CD4-positive, CD25-positive, alpha-beta regulatory T cell (primary cell): ENCODE results near the gene ODF4. TPM values are rescaled to one million over a fixed set of nuclear protein-coding genes. Genes with fewer than 3 reads are reported as not detected.
"Not testable (repeated sequence)": the region's sequence is repeated elsewhere in the genome, so short reads cannot be mapped to it uniquely, and the experiment has no call there.

Source experiments
- ATAC-seq, 2 donors: fragments of 150-1000 bp; cut with Tn5 transposase; one replicate each; pipeline ENCODE4 v1.10.0; 2021; ENCODE audit warnings: low read depth in 2 of 2, moderate number of reproducible peaks in 2 of 2, moderate library complexity in 1 of 2
- DNase-seq, 3 donors: peaks; one replicate each; pipeline versions ENCODE4 v3.0.0 to v3.0.0-alpha.2; 2012 to 2022; ENCODE audit warnings: mixed read lengths in 1 of 3
- H3K27ac ChIP-seq: one replicate; pipeline ENCODE4 v1.7.0; 2013; ENCODE audit warnings: mild to moderate bottlenecking, low read length; ENCODE audit not compliant: insufficient read depth, poor library complexity, severe bottlenecking
- H3K27me3 ChIP-seq: one replicate; pipeline ENCODE4 v1.7.0; 2013; ENCODE audit warnings: low read length; ENCODE audit not compliant: control insufficient read depth, insufficient read depth
- H3K36me3 ChIP-seq: one replicate; pipeline ENCODE4 v1.7.0; 2013; ENCODE audit warnings: mild to moderate bottlenecking, low read length, moderate library complexity; ENCODE audit not compliant: control insufficient read depth, insufficient read depth
- H3K4me1 ChIP-seq: 2 replicates; pipeline ENCODE4 v1.7.0; 2013; ENCODE audit warnings: mild to moderate bottlenecking, low read length; ENCODE audit not compliant: insufficient read depth, control insufficient read depth, poor library complexity, severe bottlenecking
- H3K4me3 ChIP-seq: one replicate; pipeline ENCODE4 v1.7.0; 2013; ENCODE audit warnings: low read depth, mild to moderate bottlenecking, low read length, moderate library complexity
- H3K9me3 ChIP-seq, 2 experiments: 1 replicate in 1 of 2; 2 replicates in 1 of 2; pipeline ENCODE4 v1.7.0; 2013; ENCODE audit warnings: low read length in 2 of 2, mild to moderate bottlenecking in 1 of 2, moderate library complexity in 1 of 2; ENCODE audit not compliant: control insufficient read depth in 2 of 2
- H3K27ac Mint-ChIP-seq, 3 donors: one replicate each; pipeline ENCODE4 v1.8.0; 2020 to 2022; ENCODE audit warnings: mild to moderate bottlenecking in 3 of 3, mixed read lengths in 3 of 3, moderate library complexity in 2 of 3
- H3K27me3 Mint-ChIP-seq: one replicate; pipeline ENCODE4 v1.8.0; 2022; ENCODE audit warnings: mild to moderate bottlenecking, mixed read lengths
- H3K36me3 Mint-ChIP-seq: one replicate; pipeline ENCODE4 v1.8.0; 2020; ENCODE audit warnings: mixed read lengths
- H3K4me1 Mint-ChIP-seq, 4 donors: one replicate each; pipeline ENCODE4 v1.8.0; 2020 to 2022; ENCODE audit warnings: mixed read lengths in 4 of 4, mild to moderate bottlenecking in 1 of 4
- H3K4me3 Mint-ChIP-seq, 4 donors: one replicate each; pipeline ENCODE4 v1.8.0; 2020 to 2022; ENCODE audit warnings: mild to moderate bottlenecking in 4 of 4, mixed read lengths in 4 of 4, moderate library complexity in 3 of 4
- H3K9me3 Mint-ChIP-seq, 7 donors: one replicate each; pipeline ENCODE4 v1.8.0; 2020 to 2022; ENCODE audit warnings: mixed read lengths in 7 of 7, mild to moderate bottlenecking in 3 of 7, moderate library complexity in 2 of 7
- polyA plus RNA-seq, 4 donors: library from polyadenylated mRNA; unstranded; fragments of 300-500 nt; fragmentation: Illumina TruSeq; gene quantifications; one replicate each; pipeline ENCODE4 v1.2.3, GENCODE V29; 2021
- total RNA-seq: library from RNA; stranded (reverse); gene quantifications from one replicate; pipeline ENCODE4 v1.2.3, GENCODE V29; 2022

Gene ODF4
- total and polyA plus RNA-seq, 5 donors from 2014 or later: not detected

DNA sequence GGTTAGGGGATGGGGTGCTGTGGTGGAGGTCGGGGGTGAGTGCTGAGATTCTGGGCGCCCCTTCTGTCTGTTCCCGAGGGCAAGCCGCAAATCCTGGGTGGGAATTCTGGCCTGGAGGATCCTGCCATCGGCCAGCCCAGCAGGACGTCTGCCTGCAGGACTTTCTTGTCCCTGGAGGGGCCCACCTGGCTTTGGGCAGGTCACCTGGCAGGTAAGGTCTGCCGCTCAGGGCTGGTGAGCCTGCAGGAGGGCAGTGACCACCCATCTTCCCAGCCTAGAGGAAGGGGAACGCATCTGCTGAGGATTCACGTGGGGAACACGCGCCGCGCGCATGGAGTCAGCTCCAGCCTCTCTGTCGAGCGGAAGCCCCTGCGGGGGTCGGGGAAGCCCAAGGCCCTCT, 52.6 kb downstream of the ODF4 start:
- Histone ChIP-seq H3K27ac (no peak overlapping the region), H3K27me3 (no peaks in the 10 kb centered on the region), H3K9me3 (no peaks in the 10 kb centered on the region), H3K4me3 (no peak overlapping the region), H3K36me3 (no peaks in the 10 kb centered on the region), H3K4me1 (peaks cover 13% of the 10 kb centered on the region)
- H3K4me1 Mint-ChIP-seq: peaks cover 0 to 23% (median 16%) of the 10 kb centered on the region in 4 donors
- no peaks in the 10 kb centered on the region for H3K36me3 Mint-ChIP-seq
- H3K27me3 Mint-ChIP-seq: peaks cover 15% of the 10 kb centered on the region
- DNase-seq (no peak), ATAC-seq (no peak)
- peaks cover 0 to 1% (median 0%) of the 10 kb centered on the region in 7 donors for H3K9me3 Mint-ChIP-seq
- no peak overlapping the region for H3K4me3 Mint-ChIP-seq
- H3K27ac Mint-ChIP-seq: peak overlapping the region in 1 of 3 donors; percentile 23

GRCh38 chr17:8392674-8393469, 53.2 kb downstream of the ODF4 start:
- Histone ChIP-seq H3K36me3 (no peaks in the 10 kb centered on the region), H3K4me3 (no peak overlapping the region), H3K4me1 (peaks cover 13% of the 10 kb centered on the region), H3K27me3 (peaks cover 2% of the 10 kb centered on the region), H3K27ac (no peak overlapping the region), H3K9me3 (no peaks in the 10 kb centered on the region)
- ATAC-seq (no peak), DNase-seq (no peak)
- peaks cover 20% of the 10 kb centered on the region for H3K27me3 Mint-ChIP-seq
- peaks cover 0 to 23% (median 14%) of the 10 kb centered on the region in 4 donors for H3K4me1 Mint-ChIP-seq
- peaks cover 0 to 1% (median 0%) of the 10 kb centered on the region in 7 donors for H3K9me3 Mint-ChIP-seq
- H3K36me3 Mint-ChIP-seq: no peaks in the 10 kb centered on the region
- H3K27ac Mint-ChIP-seq: peak overlapping the region in 2 of 3 donors; percentile 97 to 98
- no peak overlapping the region for H3K4me3 Mint-ChIP-seq

- ATAC-seq: peak; percentile 86 to 97
- Mint-ChIP-seq H3K36me3 (no peaks in the 10 kb centered on the region), H3K27ac (peak overlapping the region; percentile 86 to 98 (median 97)), H3K9me3 (peaks cover 0 to 1% (median 0%) of the 10 kb centered on the region in 7 donors), H3K4me3 (peak overlapping the region in 3 of 4 donors; percentile 51 to 73 (median 52)), H3K27me3 (peaks cover 27% of the 10 kb centered on the region), H3K4me1 (peaks cover 0 to 19% (median 14%) of the 10 kb centered on the region in 4 donors)
- no peaks in the 10 kb centered on the region for H3K9me3 ChIP-seq
- H3K27ac ChIP-seq: no peak overlapping the region
- H3K36me3 ChIP-seq: no peaks in the 10 kb centered on the region
- DNase-seq: peak in 2 of 3 donors; percentile 59 to 82
- H3K4me3 ChIP-seq: peak overlapping the region; percentile 43
- peaks cover 13% of the 10 kb centered on the region for H3K4me1 ChIP-seq
- H3K27me3 ChIP-seq: peaks cover 3% of the 10 kb centered on the region
Measured at GRCh38 chr17:8393470-8394231, 54.0 kb downstream of the ODF4 start.

GRCh38 chr17:8394497-8394896, 54.9 kb downstream of the ODF4 start:
- not testable (repeated sequence) for DNase-seq, H3K4me3 Mint-ChIP-seq, H3K9me3 Mint-ChIP-seq, H3K9me3 ChIP-seq, ATAC-seq, H3K36me3 Mint-ChIP-seq, H3K27me3 ChIP-seq, H3K4me3 ChIP-seq, H3K27ac ChIP-seq, H3K36me3 ChIP-seq
- H3K4me1 ChIP-seq: peaks cover 13% of the 10 kb centered on the region
- Mint-ChIP-seq H3K4me1 (peaks cover 0 to 19% (median 14%) of the 10 kb centered on the region in 4 donors), H3K27ac (peak overlapping the region in 2 of 3 donors; percentile 51 to 97), H3K27me3 (peaks cover 28% of the 10 kb centered on the region)

Other genes starting within 250 kb of the ODF4 start
- gene ALOXE3, start 221.3 kb upstream of the ODF4 start, total RNA-seq: 0.15 TPM
- gene ALOXE3, start 221.3 kb upstream of the ODF4 start, polyA plus RNA-seq: under 1 TPM in 3 of 4 donors, not detected in 1; 0.18 to 0.51 (median 0.42) TPM
- not detected for gene HES7, start 215.7 kb upstream of the ODF4 start, total RNA-seq
- not detected for gene HES7, start 215.7 kb upstream of the ODF4 start, polyA plus RNA-seq
- 1,740 TPM for gene PER1, start 187.4 kb upstream of the ODF4 start, total RNA-seq
- 1 to 10 TPM; 4.8 to 7.7 (median 6.2) TPM for gene PER1, start 187.4 kb upstream of the ODF4 start, polyA plus RNA-seq
- gene VAMP2, start 176.9 kb upstream of the ODF4 start, total RNA-seq: 205 TPM
- gene VAMP2, start 176.9 kb upstream of the ODF4 start, polyA plus RNA-seq: 10 to 100 TPM; 42.7 to 60.4 (median 59.3) TPM
- gene TMEM107, start 163.5 kb upstream of the ODF4 start, total RNA-seq: 27.3 TPM
- 10 to 100 TPM; 20.6 to 38.9 (median 29.9) TPM for gene TMEM107, start 163.5 kb upstream of the ODF4 start, polyA plus RNA-seq
- gene BORCS6, start 149.7 kb upstream of the ODF4 start, total RNA-seq: 10.1 TPM
- gene BORCS6, start 149.7 kb upstream of the ODF4 start, polyA plus RNA-seq: 10 to 100 TPM; 23.6 to 29.9 (median 25.4) TPM
- gene AURKB, start 129.3 kb upstream of the ODF4 start, total RNA-seq: 3.7 TPM
- gene AURKB, start 129.3 kb upstream of the ODF4 start, polyA plus RNA-seq: 1 to 10 TPM; 1.5 to 5.3 (median 3.4) TPM
- gene CTC1, start 91.8 kb upstream of the ODF4 start, total RNA-seq: 265 TPM
- gene CTC1, start 91.8 kb upstream of the ODF4 start, polyA plus RNA-seq: 10 to 100 TPM; 20.2 to 32.4 (median 24.1) TPM
- 13.9 TPM for gene PFAS, start 90.6 kb upstream of the ODF4 start, total RNA-seq
- gene PFAS, start 90.6 kb upstream of the ODF4 start, polyA plus RNA-seq: 10 to 100 TPM in 3 of 4 donors, 1 to 10 TPM in 1; 7.4 to 12.7 (median 11.2) TPM
- 40.0 TPM for gene RANGRF, start 51.2 kb upstream of the ODF4 start, total RNA-seq
- gene RANGRF, start 51.2 kb upstream of the ODF4 start, polyA plus RNA-seq: 100 to 1,000 TPM in 2 of 4 donors, 10 to 100 TPM in 2; 87.6 to 131 (median 99.0) TPM
- 13.7 TPM for gene SLC25A35, start 44.4 kb upstream of the ODF4 start, total RNA-seq
- gene SLC25A35, start 44.4 kb upstream of the ODF4 start, polyA plus RNA-seq: 1 to 10 TPM in 3 of 4 donors, under 1 TPM in 1; 0.64 to 2.7 (median 1.7) TPM
- gene ARHGEF15, start 29.6 kb upstream of the ODF4 start, total RNA-seq: not detected
- not detected for gene ARHGEF15, start 29.6 kb upstream of the ODF4 start, polyA plus RNA-seq
- gene RPL26, start 43.4 kb downstream of the ODF4 start, total RNA-seq: 2,192 TPM
- 1,000 to 10,000 TPM; 1,483 to 1,963 (median 1,650) TPM for gene RPL26, start 43.4 kb downstream of the ODF4 start, polyA plus RNA-seq
- gene RNF222, start 58.0 kb downstream of the ODF4 start, total RNA-seq: 0.81 TPM
- under 1 TPM in 2 of 4 donors, not detected in 2; 0.19 to 0.27 TPM for gene RNF222, start 58.0 kb downstream of the ODF4 start, polyA plus RNA-seq
- gene NDEL1, start 96.0 kb downstream of the ODF4 start, total RNA-seq: 240 TPM
- gene NDEL1, start 96.0 kb downstream of the ODF4 start, polyA plus RNA-seq: 10 to 100 TPM; 45.6 to 63.6 (median 54.6) TPM